Gastrocnemius medialis (tissue), 4 donors: ENCODE results near the gene SV2B.

Source experiments
- POLR2A ChIP-seq, 2 donors: fragments of 450-650 bp; IDR thresholded peaks; one replicate each; pipeline ENCODE4 v1.6.1; 2017; ENCODE audit warnings: antibody characterized with exemption in 2 of 2, mild to moderate bottlenecking in 2 of 2, moderate library complexity in 2 of 2
- TF ChIP-seq, protein P1 (sequence below), 5 experiments: fragments of 450-650 bp in 3 of 5; fragments of 200-600 bp in 2 of 5; sonication (generic) in 2 of 5; IDR thresholded peaks in 4 of 5; conservative IDR thresholded peaks in 1 of 5; 1 replicate in 4 of 5; 2 replicates in 1 of 5; pipeline ENCODE4 v1.5.1; 2016 to 2019; ENCODE audit warnings: antibody characterized with exemption in 5 of 5, mild to moderate bottlenecking in 3 of 5, moderate library complexity in 3 of 5

DNA sequence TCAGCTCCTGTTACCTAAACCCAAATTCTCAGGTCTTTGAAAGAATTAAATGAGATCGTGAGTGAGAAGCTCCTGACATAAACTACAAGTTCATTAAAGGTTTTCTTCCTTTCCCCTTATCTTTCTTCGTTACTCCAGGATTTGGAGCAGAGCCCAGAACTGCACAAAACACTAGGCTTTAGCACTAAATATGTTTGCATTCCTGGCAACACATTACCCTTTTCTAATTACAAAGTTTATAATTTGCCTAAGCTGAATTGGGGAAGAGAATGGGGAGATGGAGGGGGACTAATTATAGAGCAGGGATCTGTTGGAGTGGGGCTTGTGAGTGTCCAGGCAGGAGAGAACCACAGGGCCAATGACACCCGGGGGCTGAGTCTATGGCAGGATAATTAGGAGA, 109.7 kb downstream of the SV2B start:
- TF ChIP-seq, protein P1, sequence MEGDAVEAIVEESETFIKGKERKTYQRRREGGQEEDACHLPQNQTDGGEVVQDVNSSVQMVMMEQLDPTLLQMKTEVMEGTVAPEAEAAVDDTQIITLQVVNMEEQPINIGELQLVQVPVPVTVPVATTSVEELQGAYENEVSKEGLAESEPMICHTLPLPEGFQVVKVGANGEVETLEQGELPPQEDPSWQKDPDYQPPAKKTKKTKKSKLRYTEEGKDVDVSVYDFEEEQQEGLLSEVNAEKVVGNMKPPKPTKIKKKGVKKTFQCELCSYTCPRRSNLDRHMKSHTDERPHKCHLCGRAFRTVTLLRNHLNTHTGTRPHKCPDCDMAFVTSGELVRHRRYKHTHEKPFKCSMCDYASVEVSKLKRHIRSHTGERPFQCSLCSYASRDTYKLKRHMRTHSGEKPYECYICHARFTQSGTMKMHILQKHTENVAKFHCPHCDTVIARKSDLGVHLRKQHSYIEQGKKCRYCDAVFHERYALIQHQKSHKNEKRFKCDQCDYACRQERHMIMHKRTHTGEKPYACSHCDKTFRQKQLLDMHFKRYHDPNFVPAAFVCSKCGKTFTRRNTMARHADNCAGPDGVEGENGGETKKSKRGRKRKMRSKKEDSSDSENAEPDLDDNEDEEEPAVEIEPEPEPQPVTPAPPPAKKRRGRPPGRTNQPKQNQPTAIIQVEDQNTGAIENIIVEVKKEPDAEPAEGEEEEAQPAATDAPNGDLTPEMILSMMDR (IDR thresholded peaks at IDR 0.05 in 4 of 5, conservative IDR thresholded peaks at IDR 0.05 in 1 of 5), result no peak
- no peak for TF ChIP-seq POLR2A (IDR thresholded peaks at IDR 0.05)
